ENCODE results near the gene GRPR. TPM values are rescaled to one million over a fixed set of nuclear protein-coding genes. Genes with fewer than 3 reads are reported as not detected.

Gene GRPR
- total and polyA plus RNA-seq, 2 of the 13 experiments (the other 11 are each of a cell fraction or from before 2014, with no cell fraction given): 0.04 to 0.05 TPM

DNA sequence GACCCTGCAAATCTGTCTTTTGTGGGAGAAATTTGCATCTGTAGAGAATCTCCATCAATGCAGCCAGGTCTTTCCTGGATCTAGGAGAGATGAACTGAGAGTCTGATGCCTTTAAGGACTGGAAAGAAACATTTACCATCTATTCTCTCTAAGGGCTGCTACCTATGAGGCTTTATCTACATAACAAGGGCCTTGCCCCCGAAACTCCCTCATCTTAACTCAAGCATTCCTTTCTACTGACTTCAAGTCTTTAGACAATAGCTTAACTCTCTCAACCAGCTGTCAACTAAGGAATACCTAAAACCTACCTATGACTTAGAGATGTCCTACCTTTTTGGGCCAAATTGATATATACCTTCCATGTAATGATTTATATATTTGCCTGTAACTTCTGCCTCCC is 76.0 kb downstream of the GRPR start (continued):
- TF ChIP-seq, protein P1, sequence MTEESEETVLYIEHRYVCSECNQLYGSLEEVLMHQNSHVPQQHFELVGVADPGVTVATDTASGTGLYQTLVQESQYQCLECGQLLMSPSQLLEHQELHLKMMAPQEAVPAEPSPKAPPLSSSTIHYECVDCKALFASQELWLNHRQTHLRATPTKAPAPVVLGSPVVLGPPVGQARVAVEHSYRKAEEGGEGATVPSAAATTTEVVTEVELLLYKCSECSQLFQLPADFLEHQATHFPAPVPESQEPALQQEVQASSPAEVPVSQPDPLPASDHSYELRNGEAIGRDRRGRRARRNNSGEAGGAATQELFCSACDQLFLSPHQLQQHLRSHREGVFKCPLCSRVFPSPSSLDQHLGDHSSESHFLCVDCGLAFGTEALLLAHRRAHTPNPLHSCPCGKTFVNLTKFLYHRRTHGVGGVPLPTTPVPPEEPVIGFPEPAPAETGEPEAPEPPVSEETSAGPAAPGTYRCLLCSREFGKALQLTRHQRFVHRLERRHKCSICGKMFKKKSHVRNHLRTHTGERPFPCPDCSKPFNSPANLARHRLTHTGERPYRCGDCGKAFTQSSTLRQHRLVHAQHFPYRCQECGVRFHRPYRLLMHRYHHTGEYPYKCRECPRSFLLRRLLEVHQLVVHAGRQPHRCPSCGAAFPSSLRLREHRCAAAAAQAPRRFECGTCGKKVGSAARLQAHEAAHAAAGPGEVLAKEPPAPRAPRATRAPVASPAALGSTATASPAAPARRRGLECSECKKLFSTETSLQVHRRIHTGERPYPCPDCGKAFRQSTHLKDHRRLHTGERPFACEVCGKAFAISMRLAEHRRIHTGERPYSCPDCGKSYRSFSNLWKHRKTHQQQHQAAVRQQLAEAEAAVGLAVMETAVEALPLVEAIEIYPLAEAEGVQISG (CRISPR knock-in tag; IDR thresholded peaks at IDR 0.05): no peak

DNA sequence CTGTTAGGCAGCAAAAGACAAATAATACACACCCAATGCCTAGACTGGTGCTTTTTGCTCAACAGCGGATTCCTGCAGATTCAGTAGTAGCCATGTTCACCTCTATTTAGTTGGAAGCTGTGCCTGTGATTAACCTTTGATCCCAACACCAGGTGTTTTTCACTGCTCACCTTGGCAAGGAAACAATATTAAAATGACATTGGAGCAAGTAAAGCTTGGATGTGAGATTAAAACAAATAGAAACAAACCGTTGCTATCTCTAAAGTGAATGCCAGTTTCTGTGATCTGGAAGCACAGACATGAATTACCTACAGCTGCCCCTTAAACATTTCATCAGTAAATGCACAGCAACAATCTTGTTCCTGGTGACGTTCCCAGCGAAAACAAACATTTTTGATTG is 79.6 kb downstream of the GRPR start:
- Histone ChIP-seq H3K9ac (ENCODE audit: insufficient read depth, low read depth, low read length) (no peak overlapping the region), H4K20me1 (ENCODE audit: insufficient read depth, low read length) (no peaks in the 10 kb centered on the region), H3K79me2 (ENCODE audit: insufficient read depth, low read length) (no peaks in the 10 kb centered on the region), H3K4me2 (ENCODE audit: low read depth, low read length) (no peak overlapping the region), H3K27me3 (ENCODE audit: control insufficient read depth in 1 of 2, insufficient read depth in 2 of 2, low read length in 2 of 2) (no peaks in the 10 kb centered on the region), H3K4me1 (ENCODE audit: insufficient read depth, low read length) (no peaks in the 10 kb centered on the region), H2AFZ (ENCODE audit: low read length) (no peak overlapping the region), H3K4me3 (replicated peaks in 1 of 3; ENCODE audit: insufficient read depth in 1 of 3, low read depth in 2 of 3, low read length in 3 of 3) (no peak overlapping the region), H3K27ac (ENCODE audit: extremely low read length, insufficient read depth, low read length) (no peak overlapping the region), H3K9me3 (ENCODE audit: low read length) (no peaks in the 10 kb centered on the region), H3K36me3 (replicated peaks in 1 of 2; ENCODE audit: control insufficient read depth in 1 of 2, insufficient read depth in 2 of 2, low read length in 2 of 2) (no peaks in the 10 kb centered on the region)
- in situ Hi-C loops (cut with HindIII; ENCODE audit: extremely low pct_ligation_motif_present, low pct_unique_long_range_greater_than_20kb): no loop called here
- FAIRE-seq (no peak), ATAC-seq (no peak), DNase-seq (ENCODE audit: low spot score) (no peak)
- TF ChIP-seq, protein P2, sequence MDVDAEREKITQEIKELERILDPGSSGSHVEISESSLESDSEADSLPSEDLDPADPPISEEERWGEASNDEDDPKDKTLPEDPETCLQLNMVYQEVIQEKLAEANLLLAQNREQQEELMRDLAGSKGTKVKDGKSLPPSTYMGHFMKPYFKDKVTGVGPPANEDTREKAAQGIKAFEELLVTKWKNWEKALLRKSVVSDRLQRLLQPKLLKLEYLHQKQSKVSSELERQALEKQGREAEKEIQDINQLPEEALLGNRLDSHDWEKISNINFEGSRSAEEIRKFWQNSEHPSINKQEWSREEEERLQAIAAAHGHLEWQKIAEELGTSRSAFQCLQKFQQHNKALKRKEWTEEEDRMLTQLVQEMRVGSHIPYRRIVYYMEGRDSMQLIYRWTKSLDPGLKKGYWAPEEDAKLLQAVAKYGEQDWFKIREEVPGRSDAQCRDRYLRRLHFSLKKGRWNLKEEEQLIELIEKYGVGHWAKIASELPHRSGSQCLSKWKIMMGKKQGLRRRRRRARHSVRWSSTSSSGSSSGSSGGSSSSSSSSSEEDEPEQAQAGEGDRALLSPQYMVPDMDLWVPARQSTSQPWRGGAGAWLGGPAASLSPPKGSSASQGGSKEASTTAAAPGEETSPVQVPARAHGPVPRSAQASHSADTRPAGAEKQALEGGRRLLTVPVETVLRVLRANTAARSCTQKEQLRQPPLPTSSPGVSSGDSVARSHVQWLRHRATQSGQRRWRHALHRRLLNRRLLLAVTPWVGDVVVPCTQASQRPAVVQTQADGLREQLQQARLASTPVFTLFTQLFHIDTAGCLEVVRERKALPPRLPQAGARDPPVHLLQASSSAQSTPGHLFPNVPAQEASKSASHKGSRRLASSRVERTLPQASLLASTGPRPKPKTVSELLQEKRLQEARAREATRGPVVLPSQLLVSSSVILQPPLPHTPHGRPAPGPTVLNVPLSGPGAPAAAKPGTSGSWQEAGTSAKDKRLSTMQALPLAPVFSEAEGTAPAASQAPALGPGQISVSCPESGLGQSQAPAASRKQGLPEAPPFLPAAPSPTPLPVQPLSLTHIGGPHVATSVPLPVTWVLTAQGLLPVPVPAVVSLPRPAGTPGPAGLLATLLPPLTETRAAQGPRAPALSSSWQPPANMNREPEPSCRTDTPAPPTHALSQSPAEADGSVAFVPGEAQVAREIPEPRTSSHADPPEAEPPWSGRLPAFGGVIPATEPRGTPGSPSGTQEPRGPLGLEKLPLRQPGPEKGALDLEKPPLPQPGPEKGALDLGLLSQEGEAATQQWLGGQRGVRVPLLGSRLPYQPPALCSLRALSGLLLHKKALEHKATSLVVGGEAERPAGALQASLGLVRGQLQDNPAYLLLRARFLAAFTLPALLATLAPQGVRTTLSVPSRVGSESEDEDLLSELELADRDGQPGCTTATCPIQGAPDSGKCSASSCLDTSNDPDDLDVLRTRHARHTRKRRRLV (CRISPR knock-in tag; IDR thresholded peaks at IDR 0.05): no peak
- TF ChIP-seq EEA1 (CRISPR knock-in tag; IDR thresholded peaks at IDR 0.05; ENCODE audit: borderline replicate concordance): no peak
- ChIA-PET POLR2A (no interaction called here), CTCF (ENCODE audit: low intra/inter-chr PET ratio, low total read pairs) (no interaction called here)
- BruUV-seq (replicated peaks): no TSS peak
- intact Hi-C loops (cut with micrococcal nuclease; ENCODE audit: unreplicated experiment): no loop called here
- 43% methylated on average over 4 of the region's 4 CpGs for WGBS (ENCODE audit: low lambda C conversion rate)

Other genes with a start within 250 kb of the GRPR start
- gene MAGEB17, start 43.9 kb downstream of the GRPR start, total RNA-seq (2016; rRNA removed; fragmentation: Illumina TruSeq; extraction: Trizol): not detected in 2 replicates
- not detected in 2 replicates for gene MAGEB17, start 43.9 kb downstream of the GRPR start, polyA plus RNA-seq (2011; rRNA removed)

All from HepG2 (cell line).